Measurements from ENCODE around the gene DAND5.
A peak's percentile ranks its signal among the peaks of the same experiment; 100 is the strongest.

The DAND5 gene

GRCh38 chr19:12969292-12969988 is at the start of gene DAND5:
DAND5 (plus strand) TSS chr19:12969576; CDS start chr19:12969661, 85 bp downstream.
- DNase-seq: no peak

GRCh38 chr19:12921047-12921446 is 48.3 kb upstream of the DAND5 start:
- no peak for DNase-seq

GRCh38 chr19:12922959-12923358 is 46.4 kb upstream of the DAND5 start:
- DNase-seq: no peak

- DNase-seq: no peak
These were observed 44.6 kb upstream of the DAND5 start for GRCh38 chr19:12924621-12925310.

GRCh38 chr19:12930002-12930645 is 39.3 kb upstream of the DAND5 start:
- DNase-seq: no peak

- DNase-seq: no peak
These were observed 36.7 kb upstream of the DAND5 start for GRCh38 chr19:12932392-12933286.

- DNase-seq: peak; percentile 87
These were observed 35.9 kb upstream of the DAND5 start, which contains the start of gene FARSA for GRCh38 chr19:12933287-12934072. FARSA (minus strand) TSS chr19:12933711; CDS start chr19:12933696, 15 bp downstream.

- no peak for DNase-seq
These were observed 34.3 kb upstream of the DAND5 start for GRCh38 chr19:12935071-12935470.

- DNase-seq: no peak
These were observed 32.8 kb upstream of the DAND5 start for GRCh38 chr19:12936582-12936981.

- no peak for DNase-seq
These were observed 32.1 kb upstream of the DAND5 start for GRCh38 chr19:12937093-12937926.

- DNase-seq: peak; percentile 99
These were observed 31.2 kb upstream of the DAND5 start, which contains the start of gene CALR for GRCh38 chr19:12937927-12938778. CALR (plus strand) TSS chr19:12938609; CDS start chr19:12938680, 71 bp downstream.

- DNase-seq: peak; percentile 45
These were observed 30.4 kb upstream of the DAND5 start for GRCh38 chr19:12938779-12939601.

- DNase-seq: no peak
These were observed 29.4 kb upstream of the DAND5 start for GRCh38 chr19:12939975-12940423.

- DNase-seq: no peak
These were observed 28.5 kb upstream of the DAND5 start for GRCh38 chr19:12940897-12941296.

GRCh38 chr19:12943437-12944044 is 25.8 kb upstream of the DAND5 start:
- DNase-seq: no peak

GRCh38 chr19:12944104-12944674 is 25.2 kb upstream of the DAND5 start:
- DNase-seq: no peak

GRCh38 chr19:12945479-12946091 is 23.8 kb upstream of the DAND5 start, which contains the start of gene RAD23A:
RAD23A (plus strand) TSS chr19:12945862; CDS start chr19:12945949, 87 bp downstream.
- DNase-seq: peak; percentile 98
